ENCODE data around the gene SERINC5. TPM values are rescaled to one million over a fixed set of nuclear protein-coding genes. Genes with fewer than 3 reads are reported as not detected.
A peak's percentile ranks its signal among the peaks of the same experiment; 100 is the strongest.

SERINC5 gene
- total RNA-seq, 1 experiment from 2014 or later = 70.6 TPM

- H3K4me1 ChIP-seq (ENCODE audit: control insufficient read depth, insufficient read depth, low read length) = peaks cover 25% of the 10 kb centered on the region
- ChIA-PET CTCF (interaction anchor here (0.5 kb wide), 1 partner anchor 91 kb away, joined by 3 read pairs; no protein-coding TSS in a partner anchor), POLR2A (no interaction called here)
- in situ Hi-C loops (cut with HindIII; ENCODE audit: low pct_unique_long_range_greater_than_20kb, low sequenced_read_pairs) = no loop called here
- TF ChIP-seq SIN3A (IDR thresholded peaks at IDR 0.05; ENCODE audit: borderline replicate concordance, insufficient read depth, low read depth, low read length) = no peak
- H3K36me3 ChIP-seq (ENCODE audit: control insufficient read depth, insufficient read depth, low read length) = no peaks in the 10 kb centered on the region
- DNase-seq (ENCODE audit: low read depth, low spot score) (no peak), ATAC-seq (no peak)
- H3K27ac ChIP-seq (ENCODE audit: low read length) = peak overlapping the region; percentile 74
- intact Hi-C loops (cut with micrococcal nuclease; ENCODE audit: unreplicated experiment) = no loop called here
- H3K4me3 ChIP-seq (ENCODE audit: low read depth in 2 of 2, low read length in 2 of 2) = no peak overlapping the region
- no peaks in the 10 kb centered on the region for H3K27me3 ChIP-seq (ENCODE audit: control insufficient read depth, insufficient read depth, low read length)
- H3K9me3 ChIP-seq (ENCODE audit: control insufficient read depth, insufficient read depth, low read depth, low read length) = no peaks in the 10 kb centered on the region
- BruUV-seq (replicated peaks) = no TSS peak
These were observed 72.9 kb downstream of the SERINC5 start for GRCh38 chr5:80182809-80183580.

GRCh38 chr5:80181618-80182211 is 74.1 kb downstream of the SERINC5 start:
- intact Hi-C loops (cut with micrococcal nuclease; ENCODE audit: unreplicated experiment) (no loop called here), in situ Hi-C loops (cut with HindIII; ENCODE audit: low pct_unique_long_range_greater_than_20kb, low sequenced_read_pairs) (no loop called here)
- BruUV-seq (replicated peaks) = no TSS peak
- Histone ChIP-seq H3K9me3 (ENCODE audit: control insufficient read depth, insufficient read depth, low read depth, low read length) (no peaks in the 10 kb centered on the region), H3K4me1 (ENCODE audit: control insufficient read depth, insufficient read depth, low read length) (peaks cover 25% of the 10 kb centered on the region), H3K27ac (ENCODE audit: low read length) (peak overlapping the region; percentile 70), H3K4me3 (ENCODE audit: low read depth in 2 of 2, low read length in 2 of 2) (no peak overlapping the region), H3K36me3 (ENCODE audit: control insufficient read depth, insufficient read depth, low read length) (no peaks in the 10 kb centered on the region), H3K27me3 (ENCODE audit: control insufficient read depth, insufficient read depth, low read length) (no peaks in the 10 kb centered on the region)
- ChIA-PET CTCF (no interaction called here), POLR2A (no interaction called here)
- ATAC-seq (peak; percentile 62; the same call in 1 of the 2 replicates), DNase-seq (ENCODE audit: low read depth, low spot score) (no peak)
- TF ChIP-seq SIN3A (IDR thresholded peaks at IDR 0.05; ENCODE audit: borderline replicate concordance, insufficient read depth, low read depth, low read length) = no peak
- peak; percentile 97 for TF ChIP-seq TCF7L2 (IDR thresholded peaks at IDR 0.05; ENCODE audit: low read depth, low read length)

DNA sequence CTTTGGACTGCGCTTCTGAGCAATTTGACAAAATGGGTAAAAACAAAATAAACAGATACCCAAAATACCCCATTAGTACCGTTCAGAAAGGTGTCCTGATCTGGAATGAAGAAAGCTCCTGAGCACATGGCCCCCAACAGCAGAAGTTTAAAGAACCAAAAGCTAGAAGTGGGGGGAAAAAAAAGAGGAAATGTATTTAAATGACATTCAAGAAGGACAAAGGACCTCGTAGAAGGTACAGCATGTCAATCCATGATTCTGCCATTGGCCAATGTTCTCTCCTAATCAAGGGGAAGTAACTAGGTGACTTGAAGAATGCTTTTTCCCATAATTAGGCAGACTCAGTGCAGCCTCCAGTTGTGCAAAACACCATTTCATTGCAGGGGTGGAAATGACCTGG is 78.6 kb downstream of the SERINC5 start:
- DNase-seq (ENCODE audit: low read depth, low spot score) (no peak), ATAC-seq (no peak)
- no peak for TF ChIP-seq SIN3A (IDR thresholded peaks at IDR 0.05; ENCODE audit: borderline replicate concordance, insufficient read depth, low read depth, low read length)
- TF ChIP-seq TCF7L2 (IDR thresholded peaks at IDR 0.05; ENCODE audit: low read depth, low read length) = no peak
- TF ChIP-seq, protein P1, sequence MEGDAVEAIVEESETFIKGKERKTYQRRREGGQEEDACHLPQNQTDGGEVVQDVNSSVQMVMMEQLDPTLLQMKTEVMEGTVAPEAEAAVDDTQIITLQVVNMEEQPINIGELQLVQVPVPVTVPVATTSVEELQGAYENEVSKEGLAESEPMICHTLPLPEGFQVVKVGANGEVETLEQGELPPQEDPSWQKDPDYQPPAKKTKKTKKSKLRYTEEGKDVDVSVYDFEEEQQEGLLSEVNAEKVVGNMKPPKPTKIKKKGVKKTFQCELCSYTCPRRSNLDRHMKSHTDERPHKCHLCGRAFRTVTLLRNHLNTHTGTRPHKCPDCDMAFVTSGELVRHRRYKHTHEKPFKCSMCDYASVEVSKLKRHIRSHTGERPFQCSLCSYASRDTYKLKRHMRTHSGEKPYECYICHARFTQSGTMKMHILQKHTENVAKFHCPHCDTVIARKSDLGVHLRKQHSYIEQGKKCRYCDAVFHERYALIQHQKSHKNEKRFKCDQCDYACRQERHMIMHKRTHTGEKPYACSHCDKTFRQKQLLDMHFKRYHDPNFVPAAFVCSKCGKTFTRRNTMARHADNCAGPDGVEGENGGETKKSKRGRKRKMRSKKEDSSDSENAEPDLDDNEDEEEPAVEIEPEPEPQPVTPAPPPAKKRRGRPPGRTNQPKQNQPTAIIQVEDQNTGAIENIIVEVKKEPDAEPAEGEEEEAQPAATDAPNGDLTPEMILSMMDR (IDR thresholded peaks at IDR 0.05) = no peak
- intact Hi-C loops (cut with micrococcal nuclease; ENCODE audit: unreplicated experiment) = no loop called here
- H3K4me1 ChIP-seq (ENCODE audit: control insufficient read depth, insufficient read depth, low read length) = peaks cover 13% of the 10 kb centered on the region
- peak overlapping the region; percentile 51; the same call in 1 of the 2 replicates for H3K27ac ChIP-seq (ENCODE audit: low read length)
- H3K9me3 ChIP-seq (ENCODE audit: control insufficient read depth, insufficient read depth, low read depth, low read length) = no peaks in the 10 kb centered on the region
- in situ Hi-C loops (cut with HindIII; ENCODE audit: low pct_unique_long_range_greater_than_20kb, low sequenced_read_pairs) = no loop called here
- no TSS peak for BruUV-seq (replicated peaks)
- no peaks in the 10 kb centered on the region for H3K36me3 ChIP-seq (ENCODE audit: control insufficient read depth, insufficient read depth, low read length)
- POLR2A ChIA-PET = no interaction called here
- no peak overlapping the region for H3K4me3 ChIP-seq (ENCODE audit: low read depth in 2 of 2, low read length in 2 of 2)
- H3K27me3 ChIP-seq (ENCODE audit: control insufficient read depth, insufficient read depth, low read length) = no peaks in the 10 kb centered on the region
- CTCF ChIA-PET = no interaction called here

DNA sequence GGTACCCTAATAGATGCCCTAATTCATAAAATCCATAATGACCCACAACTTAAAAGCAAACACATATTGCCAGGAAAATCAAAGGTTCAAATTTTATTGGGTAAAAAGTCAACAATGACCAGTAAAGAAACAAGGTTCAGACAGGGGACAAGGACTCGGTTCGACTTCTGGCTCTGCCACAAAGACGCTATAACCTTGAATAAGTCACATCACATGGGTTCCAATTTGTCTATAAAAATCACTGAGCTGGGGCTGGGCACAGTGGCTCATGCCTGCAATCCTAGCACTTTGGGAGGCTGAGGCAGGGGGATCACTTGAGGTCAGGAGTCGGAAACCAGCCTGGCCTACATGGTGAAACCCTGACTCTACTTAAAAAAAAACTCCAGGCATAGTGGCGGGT is 80.5 kb downstream of the SERINC5 start:
- Histone ChIP-seq H3K36me3 (ENCODE audit: control insufficient read depth, insufficient read depth, low read length) (no peaks in the 10 kb centered on the region), H3K4me3 (ENCODE audit: low read depth in 2 of 2, low read length in 2 of 2) (no peak overlapping the region), H3K9me3 (ENCODE audit: control insufficient read depth, insufficient read depth, low read depth, low read length) (no peaks in the 10 kb centered on the region), H3K4me1 (ENCODE audit: control insufficient read depth, insufficient read depth, low read length) (peaks cover 2% of the 10 kb centered on the region; the same call in 1 of the 2 replicates), H3K27me3 (ENCODE audit: control insufficient read depth, insufficient read depth, low read length) (no peaks in the 10 kb centered on the region), H3K27ac (ENCODE audit: low read length) (peak overlapping the region; percentile 48)
- no TSS peak for BruUV-seq (replicated peaks)
- ChIA-PET CTCF (no interaction called here), POLR2A (no interaction called here)
- no peak for DNase-seq (ENCODE audit: low read depth, low spot score)
- TF ChIP-seq, protein P1 (IDR thresholded peaks at IDR 0.05) = no peak
- TF ChIP-seq TCF7L2 (IDR thresholded peaks at IDR 0.05; ENCODE audit: low read depth, low read length) (peak; percentile 80), POLR2AphosphoS5 (IDR thresholded peaks at IDR 0.05; ENCODE audit: low read depth, low read length) (no peak), REST (IDR thresholded peaks at IDR 0.05; ENCODE audit: insufficient read depth in 1 of 2, low read depth in 2 of 2, low read length in 1 of 2) (no peak)
- intact Hi-C loops (cut with micrococcal nuclease; ENCODE audit: unreplicated experiment) (no loop called here), in situ Hi-C loops (cut with HindIII; ENCODE audit: low pct_unique_long_range_greater_than_20kb, low sequenced_read_pairs) (no loop called here)
- ATAC-seq = no peak

Data from Panc1 (cell line).